Activated naive CD4-positive, alpha-beta T cell treated with anti-CD3 and anti-CD28 coated beads for 36 hours (primary cell): ENCODE measurements around the gene HMX1. TPM values are rescaled to one million over a fixed set of nuclear protein-coding genes. Genes with fewer than 3 reads are reported as not detected.

Experiments used
- CTCF ChIA-PET: fragments of 350-600 bp; sonication (Branson Sonifier 250); formaldehyde crosslinking; loops from one replicate; lab custom pipeline; 2021; ENCODE audit warnings: antibody characterized with exemption; lab: Charles Lee
- DNase-seq: peaks from one replicate; pipeline ENCODE4 v3.0.0-alpha.2; 2020
- H3K27ac Mint-ChIP-seq: one replicate; pipeline ENCODE4 v1.8.0; 2021; ENCODE audit warnings: mild to moderate bottlenecking, mixed read lengths
- H3K27me3 Mint-ChIP-seq: one replicate; pipeline ENCODE4 v1.8.0; 2021; ENCODE audit warnings: low read depth, mixed read lengths
- H3K36me3 Mint-ChIP-seq: one replicate; pipeline ENCODE4 v1.8.0; 2021; ENCODE audit warnings: low read depth, mixed read lengths
- H3K4me1 Mint-ChIP-seq: one replicate; pipeline ENCODE4 v1.8.0; 2021; ENCODE audit warnings: low read depth, mixed read lengths
- H3K4me3 Mint-ChIP-seq: one replicate; pipeline ENCODE4 v1.8.0; 2021; ENCODE audit warnings: mild to moderate bottlenecking, moderate library complexity, mixed read lengths
- H3K9me3 Mint-ChIP-seq: one replicate; pipeline ENCODE4 v1.8.0; 2021; ENCODE audit warnings: mixed read lengths
- intact Hi-C: fragments of 100-400 bp; cut with micrococcal nuclease; formaldehyde crosslinking; loops from one replicate; pipeline ENCODE4 v1.15.1; 2023
- total RNA-seq, 2 experiments: library from RNA; stranded (reverse); gene quantifications; one replicate each; pipeline ENCODE4 v1.2.3, GENCODE V29; 2021

The HMX1 gene
- total RNA-seq, 2 experiments from 2014 or later: not detected

DNA sequence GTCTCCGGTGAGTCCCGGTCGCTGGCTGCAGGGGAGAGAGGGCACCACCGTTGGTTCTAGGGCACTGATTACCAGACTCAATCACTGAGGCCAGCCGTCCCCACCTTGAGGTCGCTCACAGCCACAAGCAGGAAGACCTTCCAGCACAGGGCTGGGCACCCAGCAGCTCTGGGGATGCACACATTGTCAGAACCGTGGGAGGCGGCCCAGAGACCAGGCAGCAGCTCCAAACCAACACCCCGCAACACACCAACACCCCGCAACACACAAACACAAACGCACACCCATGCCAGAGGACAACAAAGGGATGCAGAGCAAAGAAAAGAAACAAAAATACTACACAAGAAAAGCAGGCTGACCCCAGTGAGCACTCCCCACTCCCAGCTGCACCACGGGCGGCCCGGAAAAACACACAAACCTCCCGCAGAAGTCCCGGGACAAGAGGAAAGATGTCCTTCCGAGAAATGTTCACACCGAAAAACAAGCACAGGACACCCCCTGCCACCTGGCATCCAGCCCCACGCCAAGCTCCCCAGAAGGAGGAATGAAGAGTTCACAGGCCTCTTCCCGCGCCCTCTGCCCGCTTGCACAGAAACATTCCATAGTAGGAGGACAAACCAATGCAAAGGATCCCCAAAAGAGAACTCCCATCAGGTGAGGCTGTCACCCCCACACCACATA lies 3.2 kb downstream of the HMX1 start:
- intact Hi-C loops: no loop called here
- Mint-ChIP-seq H3K27ac (no peak overlapping the region), H3K4me1 (peaks cover 11% of the 10 kb centered on the region), H3K4me3 (no peak overlapping the region), H3K36me3 (no peaks in the 10 kb centered on the region), H3K9me3 (no peaks in the 10 kb centered on the region), H3K27me3 (peaks cover 66% of the 10 kb centered on the region)
- DNase-seq: no peak
- CTCF ChIA-PET: no interaction called here

DNA sequence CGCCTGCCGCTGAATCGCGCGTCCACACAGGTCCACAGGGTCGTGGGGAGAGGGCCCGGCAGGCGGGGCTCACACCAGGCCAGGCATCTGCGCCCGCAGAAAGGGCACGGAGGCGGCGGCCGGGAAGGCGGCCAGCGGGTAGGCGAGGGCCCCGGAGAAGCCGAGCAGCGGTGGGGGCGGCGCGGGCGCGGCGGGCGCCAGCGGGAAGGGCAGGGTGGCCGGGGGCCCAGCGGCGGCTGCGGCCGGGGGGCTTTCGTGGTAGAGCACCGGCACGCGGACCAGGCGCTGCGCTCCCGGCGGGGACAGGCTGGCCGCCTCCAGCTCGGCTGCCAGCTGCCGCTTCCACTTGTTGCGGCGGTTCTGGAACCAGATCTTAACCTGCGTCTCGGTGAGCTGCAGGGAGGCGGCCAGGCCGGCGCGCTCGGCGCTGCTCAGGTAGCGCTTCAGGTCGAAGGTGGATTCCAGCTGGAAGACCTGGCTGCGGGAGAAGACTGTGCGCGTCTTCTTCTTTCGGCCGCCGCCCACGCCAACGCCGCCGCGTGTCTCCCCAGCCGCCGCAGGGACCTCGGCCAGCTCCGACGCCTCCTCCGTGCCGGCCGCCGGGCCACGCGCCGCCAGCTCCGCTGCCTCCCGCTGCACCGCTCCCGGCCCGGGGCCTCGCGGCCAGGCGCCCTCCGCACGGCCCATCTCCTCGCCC lies 3.9 kb downstream of the HMX1 start:
- DNase-seq: no peak
- peaks cover 11% of the 10 kb centered on the region for H3K4me1 Mint-ChIP-seq
- intact Hi-C loops: no loop called here
- no peaks in the 10 kb centered on the region for H3K36me3 Mint-ChIP-seq
- CTCF ChIA-PET: no interaction called here
- H3K27ac Mint-ChIP-seq: no peak overlapping the region
- H3K27me3 Mint-ChIP-seq: peaks cover 61% of the 10 kb centered on the region
- H3K4me3 Mint-ChIP-seq: no peak overlapping the region
- H3K9me3 Mint-ChIP-seq: no peaks in the 10 kb centered on the region

DNA sequence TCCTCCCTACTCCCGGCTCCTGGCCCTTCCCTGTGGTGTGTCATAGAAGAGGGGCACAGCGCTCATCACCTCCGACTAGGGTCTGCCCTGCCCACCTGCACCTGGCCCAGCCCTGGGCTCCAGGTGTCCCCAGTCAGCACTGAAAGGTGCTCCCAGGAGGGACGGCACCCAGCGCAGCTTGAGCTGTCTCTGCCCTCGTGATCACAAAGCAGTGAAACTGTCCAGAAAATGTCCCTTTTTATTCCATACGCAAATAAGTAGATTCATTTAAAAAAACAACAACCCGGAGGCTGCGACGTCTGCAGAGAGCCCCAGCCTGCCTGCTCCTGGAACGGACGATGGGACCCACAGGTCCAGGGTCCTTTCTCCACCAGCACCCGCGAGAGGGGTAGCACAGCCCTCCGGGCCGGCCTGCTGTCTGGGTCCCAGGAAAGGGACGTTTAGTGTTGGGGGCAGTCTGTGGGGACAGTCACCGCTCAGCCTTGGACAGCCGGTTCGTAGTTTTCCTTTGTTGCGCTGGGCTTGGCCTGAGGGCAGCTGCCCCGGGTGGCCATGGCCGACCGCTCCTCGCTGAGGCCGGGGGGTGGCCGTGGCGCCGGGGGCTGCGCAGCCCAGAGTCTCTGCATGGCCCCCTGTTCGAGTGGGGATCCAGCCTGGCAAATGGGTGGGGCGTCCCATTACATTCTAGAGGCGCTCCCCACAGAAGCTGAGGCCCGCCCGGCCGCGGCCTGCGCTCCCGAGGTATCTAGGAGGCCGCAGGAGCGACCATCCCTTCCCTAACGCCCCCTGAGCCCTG lies 4.6 kb downstream of the HMX1 start:
- H3K4me1 Mint-ChIP-seq: peaks cover 9% of the 10 kb centered on the region
- peaks cover 61% of the 10 kb centered on the region for H3K27me3 Mint-ChIP-seq
- CTCF ChIA-PET: no interaction called here
- H3K9me3 Mint-ChIP-seq: no peaks in the 10 kb centered on the region
- intact Hi-C loops: no loop called here
- H3K27ac Mint-ChIP-seq: no peak overlapping the region
- H3K36me3 Mint-ChIP-seq: no peaks in the 10 kb centered on the region
- H3K4me3 Mint-ChIP-seq: no peak overlapping the region
- no peak for DNase-seq

DNA sequence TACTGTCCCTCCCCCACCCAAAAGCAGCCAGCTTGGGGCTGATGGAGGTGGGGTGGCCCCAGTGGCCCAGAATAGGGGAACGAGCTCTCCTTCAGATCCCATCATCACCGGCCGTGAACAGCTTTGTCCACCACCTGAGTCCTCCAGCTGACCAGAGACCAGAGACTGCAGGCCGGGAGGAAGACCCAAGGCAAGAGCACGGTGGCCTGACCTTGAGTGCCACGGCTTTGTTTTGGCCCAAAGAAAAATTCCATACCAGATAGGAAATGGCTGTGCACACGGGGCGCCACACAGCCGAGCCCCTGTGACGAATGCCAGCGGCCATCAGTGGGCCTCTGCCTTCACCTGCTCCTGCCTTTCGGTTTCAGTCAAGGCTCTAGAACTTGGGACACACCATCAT lies 5.2 kb downstream of the HMX1 start:
- H3K9me3 Mint-ChIP-seq: no peaks in the 10 kb centered on the region
- H3K36me3 Mint-ChIP-seq: no peaks in the 10 kb centered on the region
- peaks cover 64% of the 10 kb centered on the region for H3K27me3 Mint-ChIP-seq
- H3K4me3 Mint-ChIP-seq: no peak overlapping the region
- peaks cover 9% of the 10 kb centered on the region for H3K4me1 Mint-ChIP-seq
- H3K27ac Mint-ChIP-seq: no peak overlapping the region
- intact Hi-C loops: no loop called here
- no peak for DNase-seq
- CTCF ChIA-PET: no interaction called here

DNA sequence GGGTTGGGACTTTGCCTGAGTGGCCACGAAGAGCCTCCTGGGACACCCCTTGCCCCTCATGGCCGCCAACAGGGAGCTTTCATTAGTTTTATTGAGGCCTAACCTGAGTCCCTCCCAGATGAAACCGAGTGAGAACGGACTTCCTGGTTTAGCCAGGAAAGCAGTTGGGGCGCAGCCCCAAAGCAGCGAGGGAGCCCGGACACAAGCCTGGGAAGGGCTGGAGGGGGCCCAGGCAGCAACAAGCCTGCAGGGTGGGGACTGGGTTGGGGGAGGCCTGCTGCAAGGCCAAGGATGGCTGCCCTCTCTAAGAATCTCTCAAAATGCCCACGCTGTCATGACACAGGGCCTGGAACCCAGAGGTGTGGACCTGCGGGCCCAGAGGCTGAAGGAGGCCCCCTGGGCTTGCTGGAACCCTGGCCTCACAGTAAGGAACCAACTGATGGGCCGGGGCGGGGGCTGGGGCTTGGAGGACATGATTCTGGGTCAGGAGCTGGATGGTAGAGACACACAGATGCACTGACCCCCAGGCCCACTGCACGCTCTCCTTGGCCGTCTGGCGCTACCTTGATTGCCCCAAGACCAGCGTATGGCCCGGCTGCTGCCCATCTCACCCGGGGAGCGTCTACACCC lies 5.8 kb downstream of the HMX1 start:
- no peak overlapping the region for H3K4me3 Mint-ChIP-seq
- peaks cover 66% of the 10 kb centered on the region for H3K27me3 Mint-ChIP-seq
- no peak overlapping the region for H3K27ac Mint-ChIP-seq
- no peaks in the 10 kb centered on the region for H3K9me3 Mint-ChIP-seq
- DNase-seq: no peak
- H3K36me3 Mint-ChIP-seq: no peaks in the 10 kb centered on the region
- peaks cover 10% of the 10 kb centered on the region for H3K4me1 Mint-ChIP-seq
- intact Hi-C loops: no loop called here
- CTCF ChIA-PET: no interaction called here

DNA sequence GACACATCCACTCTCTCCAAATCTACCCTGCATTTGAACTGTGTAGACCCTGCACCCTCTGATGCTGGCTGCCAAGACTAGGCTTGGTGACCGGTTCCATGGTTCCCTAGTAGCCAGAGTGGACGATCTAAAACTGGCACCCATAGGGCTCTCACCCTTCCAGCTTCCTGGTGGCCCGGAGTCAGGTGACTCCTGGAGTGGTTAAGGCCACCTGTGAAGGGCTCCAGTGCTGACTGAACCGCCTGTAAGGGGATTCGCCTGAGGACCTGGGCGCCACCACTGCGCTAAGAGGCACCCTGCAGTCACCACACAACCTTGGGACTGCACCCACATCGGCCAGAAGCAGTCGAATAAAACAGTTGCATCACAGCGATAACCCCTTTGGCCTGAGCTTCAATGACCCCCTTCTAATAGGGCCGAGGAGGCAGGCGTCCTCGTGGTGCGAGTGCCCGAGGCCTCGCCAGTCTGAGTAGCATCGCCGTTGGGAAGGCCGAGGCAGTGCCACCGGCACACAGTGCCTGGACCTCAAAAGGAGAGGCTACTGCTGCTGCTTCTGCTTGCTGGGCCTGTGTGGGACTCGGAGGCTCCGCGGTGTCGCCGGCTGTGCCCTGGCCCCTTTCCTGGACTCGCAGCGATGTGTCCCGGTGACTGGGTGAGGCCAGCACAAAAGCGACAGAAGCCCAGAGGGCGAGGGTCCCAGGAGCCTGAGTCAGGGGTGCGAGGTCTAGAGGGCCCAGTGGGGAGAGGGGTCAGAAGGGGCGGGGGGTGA lies 6.5 kb downstream of the HMX1 start:
- Mint-ChIP-seq H3K27ac (no peak overlapping the region), H3K4me3 (no peak overlapping the region), H3K4me1 (peaks cover 9% of the 10 kb centered on the region), H3K36me3 (no peaks in the 10 kb centered on the region), H3K9me3 (no peaks in the 10 kb centered on the region), H3K27me3 (peaks cover 65% of the 10 kb centered on the region)
- CTCF ChIA-PET: no interaction called here
- no peak for DNase-seq
- intact Hi-C loops: no loop called here

DNA sequence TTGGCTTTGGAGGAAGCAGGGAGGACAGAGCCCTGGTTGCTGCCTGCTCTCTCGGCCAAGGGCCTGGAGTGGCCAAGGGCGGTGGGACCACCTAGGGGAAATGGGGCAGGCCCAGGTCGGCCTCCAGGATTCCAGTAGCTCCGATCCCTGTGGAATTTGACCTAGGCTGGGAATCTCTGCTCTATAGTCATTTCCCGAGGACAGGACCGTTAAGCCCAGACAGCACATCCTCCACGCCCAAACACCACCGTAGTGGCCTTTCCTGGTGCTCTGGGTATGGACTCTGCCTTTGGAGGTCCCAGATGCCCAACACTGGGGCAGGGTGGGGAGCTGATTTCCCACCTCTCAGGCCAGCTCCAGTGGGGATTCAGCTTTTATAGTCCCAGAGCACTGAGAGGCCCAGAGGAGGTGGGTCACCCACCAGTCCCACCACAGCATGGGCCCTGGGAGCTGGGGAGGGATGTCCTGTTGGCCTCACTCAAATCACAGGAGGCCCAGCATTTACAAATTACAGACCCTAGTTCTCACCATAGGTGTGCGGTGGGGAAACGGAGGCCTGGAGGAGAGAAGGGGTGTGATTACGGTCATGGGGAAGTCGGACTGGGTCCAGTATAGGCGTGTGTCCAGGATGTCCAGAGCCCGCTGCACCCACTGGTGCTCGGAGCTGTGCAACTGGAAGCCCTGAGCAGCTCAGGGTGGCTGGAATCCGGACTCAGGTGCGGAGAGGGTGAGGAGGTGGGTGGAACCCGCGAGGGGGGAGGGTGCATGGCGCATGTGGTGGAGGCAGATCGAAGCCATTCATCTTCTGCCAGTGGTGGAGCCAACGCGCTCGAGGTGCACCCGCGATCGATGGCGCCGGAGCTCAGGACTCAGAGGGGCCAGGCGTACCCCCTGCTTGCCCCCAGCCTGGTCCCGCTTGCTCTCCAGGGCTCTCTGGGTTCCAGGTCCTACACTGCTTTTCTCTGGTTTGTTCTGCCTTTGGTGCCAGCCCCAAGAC lies 7.7 kb downstream of the HMX1 start:
- Mint-ChIP-seq H3K27ac (no peak overlapping the region), H3K4me1 (peaks cover 12% of the 10 kb centered on the region), H3K9me3 (no peaks in the 10 kb centered on the region), H3K4me3 (no peak overlapping the region), H3K27me3 (peaks cover 63% of the 10 kb centered on the region), H3K36me3 (no peaks in the 10 kb centered on the region)
- no peak for DNase-seq
- intact Hi-C loops: no loop called here
- CTCF ChIA-PET: interaction anchor here (0.5 kb wide), 1 partner anchor 33 kb away, joined by 5 read pairs; no protein-coding TSS in a partner anchor

DNA sequence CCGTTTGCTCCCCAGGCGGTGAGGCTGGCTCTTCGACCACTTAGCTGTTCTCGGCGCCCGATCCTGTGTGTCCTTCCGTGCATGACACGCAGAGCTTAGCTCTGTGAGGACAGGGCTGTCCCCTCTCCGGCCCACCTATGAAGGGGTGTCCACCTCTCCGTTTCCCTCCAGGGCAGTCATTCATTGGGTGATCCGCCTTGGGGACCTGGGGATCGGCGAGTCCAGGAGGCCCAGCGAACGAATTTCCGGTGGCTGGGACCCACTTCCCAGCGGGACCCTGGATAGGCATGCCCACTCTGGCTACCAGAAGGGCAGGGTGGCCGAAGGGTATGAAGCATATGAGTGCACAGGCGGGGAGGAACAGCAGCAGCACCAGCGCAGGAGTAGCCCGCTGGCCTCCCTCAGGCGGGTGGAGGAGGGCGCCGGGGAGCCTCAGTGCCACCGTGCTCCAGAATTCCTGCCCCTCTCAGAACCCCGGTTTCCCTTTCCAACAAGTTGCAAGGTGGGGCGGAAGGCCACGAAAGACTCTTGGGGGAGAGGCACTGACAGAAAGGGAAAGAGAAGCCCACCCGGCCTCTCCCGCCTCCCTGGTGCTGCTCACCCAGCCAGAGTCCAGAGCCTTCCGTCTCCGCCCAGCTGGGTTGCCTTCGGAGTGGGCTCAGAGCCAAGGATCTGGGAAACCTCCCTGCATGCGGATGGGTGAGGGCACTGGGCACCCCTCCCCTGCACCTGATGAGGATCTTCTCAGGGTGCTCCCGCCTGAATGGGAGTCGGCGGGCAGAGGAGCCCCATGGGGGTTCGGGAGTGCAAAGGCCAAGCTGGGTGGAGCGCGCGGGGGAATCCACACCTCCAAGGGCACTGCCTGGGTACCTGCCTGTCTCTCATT lies 8.6 kb downstream of the HMX1 start:
- CTCF ChIA-PET: no interaction called here

DNA sequence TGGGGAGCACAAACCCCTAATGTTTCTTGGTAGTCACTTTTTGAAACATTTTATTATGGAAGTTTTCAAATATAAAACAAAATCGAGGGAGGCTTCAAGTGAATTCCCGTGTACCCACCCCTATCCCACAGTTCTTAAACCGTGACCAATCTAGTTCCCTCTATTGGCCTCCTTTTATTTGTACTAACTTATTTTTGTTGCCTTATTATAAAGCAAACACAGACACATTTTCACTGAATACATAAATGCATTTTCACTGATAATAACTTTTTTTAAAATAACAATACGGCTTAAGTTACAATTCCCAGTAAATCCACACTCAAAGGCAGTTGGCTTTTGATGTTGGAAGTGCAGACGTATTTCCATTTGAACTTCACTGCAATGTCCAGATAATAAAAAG lies 9.3 kb downstream of the HMX1 start:
- no peaks in the 10 kb centered on the region for H3K9me3 Mint-ChIP-seq
- H3K27ac Mint-ChIP-seq: no peak overlapping the region
- H3K27me3 Mint-ChIP-seq: peaks cover 61% of the 10 kb centered on the region
- no peaks in the 10 kb centered on the region for H3K36me3 Mint-ChIP-seq
- intact Hi-C loops: no loop called here
- no peak for DNase-seq
- peaks cover 11% of the 10 kb centered on the region for H3K4me1 Mint-ChIP-seq
- H3K4me3 Mint-ChIP-seq: no peak overlapping the region
- CTCF ChIA-PET: no interaction called here

More for the DNA sequence above, 8.6 kb downstream of the HMX1 start:
- H3K4me1 Mint-ChIP-seq: peaks cover 10% of the 10 kb centered on the region
- no peaks in the 10 kb centered on the region for H3K36me3 Mint-ChIP-seq
- no peaks in the 10 kb centered on the region for H3K9me3 Mint-ChIP-seq
- H3K27ac Mint-ChIP-seq: no peak overlapping the region
- H3K4me3 Mint-ChIP-seq: no peak overlapping the region
- no peak for DNase-seq
- peaks cover 60% of the 10 kb centered on the region for H3K27me3 Mint-ChIP-seq
- intact Hi-C loops: no loop called here

DNA sequence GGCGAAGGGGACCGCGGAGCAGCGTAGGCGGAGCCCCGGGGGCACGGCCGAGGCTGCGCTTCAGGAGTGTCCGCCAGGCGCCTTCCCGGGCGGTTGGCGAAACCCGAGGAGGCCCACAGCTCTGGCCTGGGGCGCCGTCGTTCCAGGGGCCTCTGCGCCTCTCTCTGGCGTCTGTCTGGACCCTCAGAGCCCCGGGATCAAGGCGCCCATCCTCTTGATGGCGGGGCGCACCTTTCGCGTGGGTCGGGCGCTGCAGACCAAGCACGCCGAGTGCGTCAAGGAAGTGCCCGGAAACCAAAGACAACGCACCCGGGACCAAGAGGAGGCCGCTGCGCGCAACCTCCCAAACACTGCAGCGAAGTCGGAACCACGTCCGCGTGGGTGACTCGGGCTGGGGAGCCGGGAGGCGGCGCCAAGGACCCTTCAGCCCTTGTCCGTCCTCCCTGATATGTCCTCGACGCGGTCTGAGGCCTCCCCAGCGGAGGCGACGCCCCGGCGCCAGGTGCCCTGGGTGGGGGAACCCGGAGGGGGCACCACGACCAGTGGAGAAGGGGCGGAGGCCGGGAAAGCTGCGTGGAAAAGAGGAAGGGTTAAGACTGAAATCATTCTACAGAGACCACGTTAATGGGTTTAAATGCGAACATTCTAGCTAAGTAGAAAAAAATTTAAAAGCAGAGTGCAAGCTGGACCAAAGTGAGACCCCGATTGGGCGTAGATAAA lies 9.9 kb downstream of the HMX1 start:
- Mint-ChIP-seq H3K27ac (no peak overlapping the region), H3K27me3 (peaks cover 62% of the 10 kb centered on the region), H3K9me3 (no peaks in the 10 kb centered on the region), H3K36me3 (no peaks in the 10 kb centered on the region), H3K4me1 (peaks cover 9% of the 10 kb centered on the region), H3K4me3 (no peak overlapping the region)
- intact Hi-C loops: no loop called here
- no peak for DNase-seq
- CTCF ChIA-PET: no interaction called here
